BE2C (cell line): ENCODE measurements around the gene SEC24D.

Source experiments
- DNase-seq: peaks from one replicate; pipeline ENCODE4 v3.0.0-alpha.2; 2020
- H3K27me3 ChIP-seq: fragments of 250-450 bp; sonication (Bioruptor Pico); 2 replicates; pipeline ENCODE4 v1.5.1; 2020; ENCODE audit warnings: mild to moderate bottlenecking
- H3K36me3 ChIP-seq: fragments of 250-450 bp; sonication (Bioruptor Pico); 2 replicates; pipeline ENCODE4 v1.5.1; 2020; ENCODE audit warnings: mild to moderate bottlenecking
- H3K4me1 ChIP-seq: fragments of 250-450 bp; sonication (Bioruptor Pico); 2 replicates; pipeline ENCODE4 v1.5.1; 2020
- H3K4me3 ChIP-seq: 2 replicates; pipeline ENCODE4 v1.5.1; 2011; ENCODE audit warnings: low read depth, low read length
- H3K9me3 ChIP-seq: fragments of 250-450 bp; sonication (Bioruptor Pico); 2 replicates; pipeline ENCODE4 v1.5.1; 2020
- CTCF ChIP-seq: IDR thresholded peaks from 2 replicates; pipeline ENCODE4 v1.5.1; 2012; ENCODE audit warnings: mild to moderate bottlenecking, low read depth, low read length

Gene SEC24D

GRCh38 chr4:118723369-118723768 lies 112.6 kb downstream of the SEC24D start:
- no peak overlapping the region for H3K4me3 ChIP-seq
- H3K27me3 ChIP-seq = no peaks in the 10 kb centered on the region
- DNase-seq = no peak
- H3K4me1 ChIP-seq = no peaks in the 10 kb centered on the region
- H3K9me3 ChIP-seq = no peaks in the 10 kb centered on the region
- peaks cover 50% of the 10 kb centered on the region for H3K36me3 ChIP-seq
- TF ChIP-seq CTCF = no peak

GRCh38 chr4:118721752-118722151 lies 114.2 kb downstream of the SEC24D start:
- Histone ChIP-seq H3K9me3 (no peaks in the 10 kb centered on the region), H3K27me3 (no peaks in the 10 kb centered on the region), H3K36me3 (peaks cover 34% of the 10 kb centered on the region), H3K4me3 (no peak overlapping the region), H3K4me1 (no peaks in the 10 kb centered on the region)
- TF ChIP-seq CTCF = no peak
- DNase-seq = no peak

- DNase-seq = no peak
- Histone ChIP-seq H3K9me3 (no peaks in the 10 kb centered on the region), H3K4me3 (no peak overlapping the region), H3K4me1 (no peaks in the 10 kb centered on the region), H3K36me3 (peaks cover 13% of the 10 kb centered on the region), H3K27me3 (no peaks in the 10 kb centered on the region)
- no peak for TF ChIP-seq CTCF
Observed at GRCh38 chr4:118718511-118719170, 117.3 kb downstream of the SEC24D start.

GRCh38 chr4:118716304-118716703 lies 119.6 kb downstream of the SEC24D start:
- no peak for TF ChIP-seq CTCF
- Histone ChIP-seq H3K4me3 (no peak overlapping the region), H3K36me3 (peaks cover 9% of the 10 kb centered on the region; the same call in 1 of the 2 replicates), H3K9me3 (no peaks in the 10 kb centered on the region), H3K27me3 (no peaks in the 10 kb centered on the region), H3K4me1 (no peaks in the 10 kb centered on the region)
- no peak for DNase-seq

- Histone ChIP-seq H3K27me3 (no peaks in the 10 kb centered on the region), H3K36me3 (peaks cover 17% of the 10 kb centered on the region), H3K9me3 (no peaks in the 10 kb centered on the region), H3K4me1 (no peaks in the 10 kb centered on the region), H3K4me3 (no peak overlapping the region)
- TF ChIP-seq CTCF = no peak
- no peak for DNase-seq
Observed at GRCh38 chr4:118714682-118715081, 121.2 kb downstream of the SEC24D start.

- Histone ChIP-seq H3K27me3 (no peaks in the 10 kb centered on the region), H3K4me1 (no peaks in the 10 kb centered on the region), H3K4me3 (no peak overlapping the region), H3K36me3 (peaks cover 21% of the 10 kb centered on the region), H3K9me3 (no peaks in the 10 kb centered on the region)
- no peak for TF ChIP-seq CTCF
- no peak for DNase-seq
Observed at GRCh38 chr4:118712872-118713271, 123.1 kb downstream of the SEC24D start.
